Motor neuron (in vitro differentiated cells): ENCODE results near the gene CALR. TPM values are rescaled to one million over a fixed set of nuclear protein-coding genes. Genes with fewer than 3 reads are reported as not detected.

ENCODE experiments used
- ATAC-seq, 8 experiments: fragments of 200-7000 bp; cut with Tn5 transposase; replicated peaks in 6 of 8; 2 replicates each; pipeline ENCODE4 v1.8.0; 2021; ENCODE audit warnings: mild to moderate bottlenecking in 8 of 8, moderate library complexity in 8 of 8
- H3K27ac ChIP-seq, 2 donors: fragments of 250-450 bp; sonication (Bioruptor Pico); 2 replicates each; pipeline ENCODE4 v1.9.0; 2021; ENCODE audit warnings: antibody characterized with exemption in 2 of 2, mild to moderate bottlenecking in 2 of 2, moderate library complexity in 1 of 2
- H3K4me1 ChIP-seq, 2 donors: fragments of 250-450 bp; sonication (Bioruptor Pico); replicated peaks in 1 of 2; 2 replicates each; pipeline ENCODE4 v1.6.1; 2021; ENCODE audit warnings: antibody characterized with exemption in 2 of 2, mild to moderate bottlenecking in 2 of 2, moderate library complexity in 1 of 2
- H3K4me3 ChIP-seq, 5 donors: fragments of 250-450 bp; sonication (Bioruptor Pico); 2 replicates each; pipeline ENCODE4 v1.9.0; 2021; ENCODE audit warnings: antibody characterized with exemption in 5 of 5, mild to moderate bottlenecking in 5 of 5, moderate library complexity in 4 of 5
- WGBS, 10 experiments: fragments of 450-650 bp; shearing (Covaris generic); methylation state at CpG; one replicate each; pipeline ENCODE4 v1.0.0; 2022; 5-methylcytosine and 5-hydroxymethylcytosine counted together
- in situ Hi-C, 9 experiments: fragments of 400-800 bp; cut with MboI; loops; one replicate each; pipeline ENCODE4 v1.15.0; 2021; ENCODE audit warnings: low sequenced_read_pairs in 9 of 9, low pct_unique_long_range_greater_than_20kb in 2 of 9; ENCODE audit not compliant: unreplicated experiment in 9 of 9
- total RNA-seq, 8 experiments: library from RNA; unstranded; fragments of 300-600 nt; gene quantifications; 2 replicates each; pipeline versions ENCODE4 v1.2.3 to v1.2.4, GENCODE V29; 2022

Gene CALR
- total RNA-seq, 8 experiments from 2014 or later: 289 to 982 (median 397) TPM

DNA sequence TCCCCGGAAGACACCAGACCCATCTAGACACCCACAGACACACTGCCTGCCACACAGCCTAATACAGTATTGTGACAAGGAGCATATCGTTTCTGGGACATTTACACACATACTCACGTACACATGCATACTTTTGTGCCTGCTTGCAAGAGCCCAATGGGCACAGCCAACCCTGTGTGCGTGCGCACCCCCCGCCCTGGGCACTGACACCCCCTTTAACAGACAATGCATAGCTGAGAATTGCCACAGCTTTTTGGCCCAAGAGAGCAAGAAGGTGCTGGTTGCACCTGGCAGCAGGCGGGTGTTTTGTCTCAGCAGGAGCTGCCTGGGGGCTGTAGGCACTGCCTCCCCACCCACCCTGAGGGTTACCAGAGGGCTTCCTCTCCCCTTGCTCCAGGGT, 55.2 kb downstream of the CALR start:
- in situ Hi-C loops: loop anchor here in 4 of 9 experiments (25.0 kb wide), 3 partner anchors 94 to 594 kb away; no protein-coding TSS in a partner anchor
- no peak for ATAC-seq
- WGBS, 10 experiments: 0 to 100% (median 40%) methylated on average over 1 to 3 of the region's 7 CpGs; no CpG with 5 or more reads in 7 of the 10 experiments
- no peak overlapping the region for H3K27ac ChIP-seq
- no peak overlapping the region for H3K4me3 ChIP-seq
- H3K4me1 ChIP-seq: peaks cover 0 to 4% of the 10 kb centered on the region in 2 donors

Other genes with a start within 250 kb of the CALR start
- 10 to 100 TPM in 6 of 8 experiments, 1 to 10 TPM in 2; 4.1 to 21.2 (median 11.7) TPM for gene FBXW9, start 242.0 kb upstream of the CALR start, total RNA-seq
- 100 to 1,000 TPM in 2 of 8 experiments, 10 to 100 TPM in 6; 51.3 to 119 (median 67.1) TPM for gene TNPO2, start 214.7 kb upstream of the CALR start, total RNA-seq
- gene TRIR, start 203.9 kb upstream of the CALR start, total RNA-seq: 100 to 1,000 TPM; 103 to 157 (median 125) TPM
- 10 to 100 TPM; 43.3 to 94.2 (median 62.3) TPM for gene GET3, start 201.1 kb upstream of the CALR start, total RNA-seq
- under 1 TPM in 5 of 8 experiments, not detected in 3; 0.11 to 1.00 (median 0.42) TPM for gene BEST2, start 186.8 kb upstream of the CALR start, total RNA-seq
- gene HOOK2, start 163.1 kb upstream of the CALR start, total RNA-seq: 10 to 100 TPM in 7 of 8 experiments, 1 to 10 TPM in 1; 8.0 to 40.9 (median 12.9) TPM
- 100 to 1,000 TPM in 1 of 8 experiments, 10 to 100 TPM in 7; 11.0 to 115 (median 45.8) TPM for gene JUNB, start 147.1 kb upstream of the CALR start, total RNA-seq
- 100 to 1,000 TPM; 293 to 612 (median 357) TPM for gene PRDX2, start 136.8 kb upstream of the CALR start, total RNA-seq
- gene THSD8, start 136.5 kb upstream of the CALR start, total RNA-seq: 1 to 10 TPM in 3 of 8 experiments, under 1 TPM in 2, not detected in 3; 0.25 to 7.7 (median 1.1) TPM
- 10 to 100 TPM in 5 of 8 experiments, 1 to 10 TPM in 3; 4.2 to 42.4 (median 12.3) TPM for gene RNASEH2A, start 132.0 kb upstream of the CALR start, total RNA-seq
- 1 to 10 TPM in 3 of 8 experiments, under 1 TPM in 4, not detected in 1; 0.56 to 1.9 (median 0.92) TPM for gene RTBDN, start 104.0 kb upstream of the CALR start, total RNA-seq
- gene MAST1, start 100.1 kb upstream of the CALR start, total RNA-seq: 10 to 100 TPM in 5 of 8 experiments, 1 to 10 TPM in 1, under 1 TPM in 2; 0.25 to 41.1 (median 16.6) TPM
- gene DNASE2, start 57.2 kb upstream of the CALR start, total RNA-seq: 10 to 100 TPM in 4 of 8 experiments, 1 to 10 TPM in 4; 2.2 to 70.1 (median 11.9) TPM
- under 1 TPM in 4 of 8 experiments, not detected in 4; 0.11 to 0.33 (median 0.21) TPM for gene KLF1, start 51.4 kb upstream of the CALR start, total RNA-seq
- gene GCDH, start 47.4 kb upstream of the CALR start, total RNA-seq: 10 to 100 TPM in 5 of 8 experiments, 1 to 10 TPM in 3; 6.4 to 42.4 (median 17.4) TPM
- 1 to 10 TPM in 1 of 8 experiments, under 1 TPM in 6, not detected in 1; 0.23 to 1.0 (median 0.71) TPM for gene SYCE2, start 19.3 kb upstream of the CALR start, total RNA-seq
- 100 to 1,000 TPM in 3 of 8 experiments, 10 to 100 TPM in 5; 49.5 to 112 (median 74.9) TPM for gene FARSA, start 4.9 kb upstream of the CALR start, total RNA-seq
- gene RAD23A, start 7.3 kb downstream of the CALR start, total RNA-seq: 100 to 1,000 TPM in 2 of 8 experiments, 10 to 100 TPM in 6; 41.9 to 114 (median 67.4) TPM
- 10 to 100 TPM; 18.2 to 51.6 (median 28.3) TPM for gene GADD45GIP1, start 18.6 kb downstream of the CALR start, total RNA-seq
- under 1 TPM in 6 of 8 experiments, not detected in 2; 0.09 to 0.47 (median 0.31) TPM for gene DAND5, start 31.0 kb downstream of the CALR start, total RNA-seq
- gene NFIX, start 56.9 kb downstream of the CALR start, total RNA-seq: 10 to 100 TPM in 4 of 8 experiments, under 1 TPM in 4; under 0.01 to 72.3 (median 6.4) TPM
- gene LYL1, start 164.2 kb downstream of the CALR start, total RNA-seq: 1 to 10 TPM in 2 of 8 experiments, under 1 TPM in 5, not detected in 1; 0.11 to 1.3 (median 0.58) TPM
- 10 to 100 TPM; 21.8 to 59.3 (median 34.6) TPM for gene TRMT1, start 178.1 kb downstream of the CALR start, total RNA-seq
- 10 to 100 TPM in 7 of 8 experiments, 1 to 10 TPM in 1; 9.7 to 56.8 (median 28.3) TPM for gene NACC1, start 179.7 kb downstream of the CALR start, total RNA-seq
- gene STX10, start 211.8 kb downstream of the CALR start, total RNA-seq: 10 to 100 TPM; 23.4 to 57.5 (median 34.1) TPM
- 10 to 100 TPM; 33.2 to 61.5 (median 39.8) TPM for gene IER2, start 211.8 kb downstream of the CALR start, total RNA-seq